Measurements from ENCODE around the gene COQ2.

- TF ChIP-seq EZH2 (IDR thresholded peaks at IDR 0.05; ENCODE audit: insufficient read depth, poor library complexity, severe bottlenecking), result no peak
- no peak for TF ChIP-seq EZH2phosphoT487 (IDR thresholded peaks at IDR 0.05; ENCODE audit: insufficient read depth, low read depth)
These were observed 8.1 kb downstream of the COQ2 start for GRCh38 chr4:83276299-83277040.
